Testis (tissue), 2 donors: ENCODE results near the gene NFIB.

Source experiments
- POLR2A ChIP-seq: fragments of 450-650 bp; IDR thresholded peaks from one replicate; pipeline ENCODE4 v1.6.1; 2017; ENCODE audit warnings: antibody characterized with exemption, mild to moderate bottlenecking, moderate library complexity
- TF ChIP-seq, protein P1 (sequence below), 3 experiments: fragments of 450-650 bp in 2 of 3; fragments of 200-600 bp in 1 of 3; sonication (generic) in 1 of 3; IDR thresholded peaks; one replicate each; pipeline ENCODE4 v1.5.1; 2016 to 2019; ENCODE audit warnings: antibody characterized with exemption in 3 of 3, mild to moderate bottlenecking in 2 of 3, moderate library complexity in 1 of 3

GRCh38 chr9:14289916-14290315 lies 24.0 kb downstream of the NFIB start:
- TF ChIP-seq, protein P1, sequence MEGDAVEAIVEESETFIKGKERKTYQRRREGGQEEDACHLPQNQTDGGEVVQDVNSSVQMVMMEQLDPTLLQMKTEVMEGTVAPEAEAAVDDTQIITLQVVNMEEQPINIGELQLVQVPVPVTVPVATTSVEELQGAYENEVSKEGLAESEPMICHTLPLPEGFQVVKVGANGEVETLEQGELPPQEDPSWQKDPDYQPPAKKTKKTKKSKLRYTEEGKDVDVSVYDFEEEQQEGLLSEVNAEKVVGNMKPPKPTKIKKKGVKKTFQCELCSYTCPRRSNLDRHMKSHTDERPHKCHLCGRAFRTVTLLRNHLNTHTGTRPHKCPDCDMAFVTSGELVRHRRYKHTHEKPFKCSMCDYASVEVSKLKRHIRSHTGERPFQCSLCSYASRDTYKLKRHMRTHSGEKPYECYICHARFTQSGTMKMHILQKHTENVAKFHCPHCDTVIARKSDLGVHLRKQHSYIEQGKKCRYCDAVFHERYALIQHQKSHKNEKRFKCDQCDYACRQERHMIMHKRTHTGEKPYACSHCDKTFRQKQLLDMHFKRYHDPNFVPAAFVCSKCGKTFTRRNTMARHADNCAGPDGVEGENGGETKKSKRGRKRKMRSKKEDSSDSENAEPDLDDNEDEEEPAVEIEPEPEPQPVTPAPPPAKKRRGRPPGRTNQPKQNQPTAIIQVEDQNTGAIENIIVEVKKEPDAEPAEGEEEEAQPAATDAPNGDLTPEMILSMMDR (IDR thresholded peaks at IDR 0.05), result no peak
- TF ChIP-seq POLR2A, result no peak
